Myocyte (in vitro differentiated cells): ENCODE results near the gene ITSN1. TPM values are rescaled to one million over a fixed set of nuclear protein-coding genes. Genes with fewer than 3 reads are reported as not detected.
"Not testable (repeated sequence)": the region's sequence is repeated elsewhere in the genome, so short reads cannot be mapped to it uniquely, and the experiment has no call there.

ENCODE experiments used
- DNase-seq: peaks from one replicate; pipeline ENCODE4 v3.0.0-alpha.2; 2012; ENCODE audit warnings: low read depth
- total RNA-seq: library from RNA; depleted of rRNA; stranded (reverse); fragments of >200 nt; gene quantifications from 2 replicates; pipeline ENCODE4 v1.2.3, GENCODE V29; 2014

The ITSN1 gene
- total RNA-seq, 1 donor from 2014 or later, result 32.2 TPM

DNA sequence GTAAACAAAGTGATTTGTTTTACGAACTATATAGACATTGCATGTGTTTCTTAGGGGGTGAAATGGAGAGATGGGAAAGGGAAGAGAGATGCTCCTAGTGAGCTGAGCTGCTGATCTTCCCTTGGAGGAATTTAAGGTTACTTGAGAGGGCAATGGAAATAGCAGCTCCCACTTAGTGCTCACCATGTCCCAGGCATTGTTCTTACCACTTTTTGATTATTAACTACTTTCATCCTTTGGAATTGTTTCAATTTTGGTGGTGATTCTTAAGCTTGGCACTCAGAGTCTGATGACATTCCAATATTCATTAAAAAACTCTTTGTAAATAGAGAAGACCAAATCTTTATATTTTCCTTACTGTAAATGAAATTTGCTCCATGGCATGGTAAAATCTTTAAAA is 124.9 kb downstream of the ITSN1 start:
- DNase-seq, result no peak

DNA sequence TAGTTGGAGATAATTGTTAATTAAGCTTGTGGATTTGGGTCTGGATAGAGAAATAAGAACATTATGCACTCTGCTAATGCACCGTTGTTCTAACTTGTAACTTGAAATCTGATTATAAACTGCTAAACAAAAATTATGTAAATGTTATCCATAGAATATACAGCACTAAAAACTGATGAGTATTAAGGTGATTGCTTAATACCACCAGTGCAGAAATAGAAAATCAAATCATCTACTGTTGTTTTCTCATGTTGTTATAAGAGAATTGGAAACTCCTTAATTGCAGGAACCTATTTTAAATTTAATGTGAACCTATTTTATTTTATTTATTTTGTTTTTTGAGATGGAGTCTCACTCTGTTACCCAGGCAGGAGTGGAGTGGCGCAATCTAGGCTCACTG is 125.7 kb downstream of the ITSN1 start:
- DNase-seq, result no peak

DNA sequence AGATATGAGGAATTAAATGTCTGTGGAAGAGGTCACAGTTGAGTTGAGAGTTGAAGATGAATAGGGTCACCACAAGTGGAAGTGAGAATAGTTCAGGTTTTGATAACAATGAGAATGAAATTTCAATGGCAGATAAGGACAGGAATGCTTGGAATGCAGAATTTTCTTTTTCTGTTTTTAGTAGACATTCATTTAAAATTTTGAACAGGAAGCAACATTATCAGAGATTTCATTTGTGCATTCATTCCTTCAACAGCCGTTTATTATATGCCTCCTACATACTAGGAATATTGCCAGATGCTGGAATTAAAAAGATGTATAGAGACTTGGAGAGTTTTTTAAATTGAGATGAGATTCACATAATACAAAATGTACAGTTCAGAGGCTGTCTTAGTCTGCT is 126.8 kb downstream of the ITSN1 start:
- no peak for DNase-seq

DNA sequence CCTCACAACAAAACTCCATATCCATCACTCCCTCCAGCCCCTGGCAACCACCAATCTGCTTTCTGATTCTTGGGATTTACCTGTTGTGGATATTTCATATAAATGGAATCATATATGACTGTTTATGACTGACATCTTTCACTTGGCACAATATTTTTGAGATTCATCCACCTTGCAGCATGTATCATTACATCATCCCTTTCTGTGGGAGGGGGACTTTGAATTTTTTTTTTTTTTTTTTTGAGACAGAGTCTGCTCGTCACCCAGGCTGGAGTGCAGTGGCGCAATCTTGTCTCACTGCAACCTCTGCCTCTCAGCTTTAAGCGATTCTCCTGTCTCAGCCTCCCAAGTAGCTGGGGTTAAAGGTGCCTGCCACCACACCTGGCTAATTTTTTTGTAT is 128.2 kb downstream of the ITSN1 start:
- no peak for DNase-seq

- DNase-seq, result no peak
Measured at GRCh38 chr21:33771976-33772375, 129.7 kb downstream of the ITSN1 start.

DNA sequence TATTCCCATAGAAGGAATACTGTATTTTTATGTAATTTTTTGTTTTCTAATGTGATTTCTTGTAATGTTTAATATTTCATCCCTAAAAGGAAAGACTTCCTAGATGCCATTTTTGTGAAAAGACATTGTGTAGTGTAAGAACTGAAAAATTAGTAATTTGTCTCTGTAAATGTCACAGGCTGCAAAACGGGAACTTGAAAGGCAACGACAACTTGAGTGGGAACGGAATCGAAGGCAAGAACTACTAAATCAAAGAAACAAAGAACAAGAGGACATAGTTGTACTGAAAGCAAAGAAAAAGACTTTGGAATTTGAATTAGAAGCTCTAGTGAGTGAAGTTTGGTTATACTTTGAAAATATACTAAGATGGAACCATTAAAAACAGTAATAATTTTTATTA is 132.2 kb downstream of the ITSN1 start:
- no peak for DNase-seq

- no peak for DNase-seq
Measured at GRCh38 chr21:33775100-33775828, 133.0 kb downstream of the ITSN1 start.

- DNase-seq, result peak; percentile 32
Measured at GRCh38 chr21:33780631-33781030, 138.3 kb downstream of the ITSN1 start.

DNA sequence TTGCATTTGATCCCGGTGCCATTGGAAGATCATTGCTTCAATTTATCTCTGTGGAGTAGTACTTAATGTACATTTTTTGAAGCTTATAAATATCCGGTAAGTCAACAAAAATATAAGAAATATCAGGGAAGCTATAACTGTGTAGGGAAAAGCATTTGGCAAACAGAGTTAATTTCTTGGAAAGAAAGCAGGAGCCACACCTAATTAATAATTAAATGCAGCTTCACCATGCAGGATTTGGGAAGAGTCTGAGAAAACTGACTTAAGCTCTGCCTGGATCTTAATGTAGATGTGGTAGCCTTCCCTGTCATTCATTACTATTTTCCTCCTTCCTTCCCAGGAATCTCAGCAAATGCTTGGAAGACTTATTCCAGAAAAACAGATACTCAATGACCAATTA is 138.8 kb downstream of the ITSN1 start:
- no peak for DNase-seq

- no peak for DNase-seq
Measured at GRCh38 chr21:33783187-33783979, 141.1 kb downstream of the ITSN1 start.

GRCh38 chr21:33787431-33787830 is 145.1 kb downstream of the ITSN1 start:
- no peak for DNase-seq

DNA sequence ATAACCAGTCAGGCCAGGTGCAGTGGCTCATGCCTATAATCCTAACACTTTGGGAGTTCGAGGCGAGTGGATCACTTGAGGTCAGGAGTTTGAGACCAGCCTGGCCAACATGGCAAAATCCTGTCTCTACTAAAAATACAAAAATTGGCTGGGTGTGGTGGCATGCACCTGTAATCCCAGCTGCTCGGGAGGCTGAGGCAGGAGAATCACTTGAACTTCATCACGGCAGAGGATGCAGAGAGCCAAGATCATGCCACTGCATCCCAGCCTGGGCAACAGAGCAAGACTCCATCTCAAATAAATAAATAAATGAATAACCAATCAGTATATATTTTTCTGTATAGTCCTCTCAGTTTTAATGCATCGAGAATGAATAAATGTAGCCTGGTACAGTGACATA is 146.1 kb downstream of the ITSN1 start:
- DNase-seq, result not testable (repeated sequence)

DNA sequence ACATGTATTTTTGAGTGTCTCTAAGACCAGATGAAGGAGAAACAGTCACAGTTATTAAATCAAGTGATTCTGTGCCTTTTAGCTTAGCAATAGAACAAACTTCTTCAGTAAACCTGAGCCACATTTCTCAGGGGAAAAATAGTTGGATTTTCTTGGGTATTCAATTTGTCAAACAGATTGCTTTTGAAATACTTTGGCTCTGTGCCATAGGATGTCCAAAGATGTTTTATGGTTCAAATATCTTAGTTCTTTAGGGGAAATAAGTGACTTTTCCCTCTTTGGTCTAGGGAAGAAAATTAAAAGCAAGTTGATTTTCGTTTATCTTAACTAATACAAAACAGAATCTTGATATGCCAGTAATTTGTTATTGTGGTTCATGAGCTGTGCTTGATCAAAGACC is 147.4 kb downstream of the ITSN1 start:
- peak; percentile 16 for DNase-seq

- DNase-seq, result no peak
Measured at GRCh38 chr21:33791073-33791472, 148.8 kb downstream of the ITSN1 start.

DNA sequence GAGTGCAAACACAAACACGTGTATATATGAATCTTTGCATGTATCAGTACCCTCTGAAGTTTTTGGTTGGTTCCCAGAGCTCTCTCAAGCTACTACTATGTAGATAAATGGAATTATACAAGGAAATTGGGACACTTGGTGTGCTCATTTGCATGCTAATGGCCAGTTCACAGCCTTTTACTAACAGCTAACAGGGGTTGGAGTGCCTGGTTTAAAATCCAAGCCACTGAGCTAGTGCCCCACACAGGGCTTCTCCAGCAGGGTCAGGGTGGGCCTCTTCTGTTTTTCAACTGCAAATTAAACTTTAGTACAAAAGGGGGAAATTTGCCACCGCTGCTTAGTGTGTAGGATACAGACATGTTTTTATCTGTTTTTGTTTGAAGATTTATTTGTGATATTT is 152.3 kb downstream of the ITSN1 start:
- no peak for DNase-seq

- DNase-seq, result no peak
Measured at GRCh38 chr21:33797565-33797964, 155.3 kb downstream of the ITSN1 start.

GRCh38 chr21:33799378-33800090 is 157.2 kb downstream of the ITSN1 start:
- no peak for DNase-seq

DNA sequence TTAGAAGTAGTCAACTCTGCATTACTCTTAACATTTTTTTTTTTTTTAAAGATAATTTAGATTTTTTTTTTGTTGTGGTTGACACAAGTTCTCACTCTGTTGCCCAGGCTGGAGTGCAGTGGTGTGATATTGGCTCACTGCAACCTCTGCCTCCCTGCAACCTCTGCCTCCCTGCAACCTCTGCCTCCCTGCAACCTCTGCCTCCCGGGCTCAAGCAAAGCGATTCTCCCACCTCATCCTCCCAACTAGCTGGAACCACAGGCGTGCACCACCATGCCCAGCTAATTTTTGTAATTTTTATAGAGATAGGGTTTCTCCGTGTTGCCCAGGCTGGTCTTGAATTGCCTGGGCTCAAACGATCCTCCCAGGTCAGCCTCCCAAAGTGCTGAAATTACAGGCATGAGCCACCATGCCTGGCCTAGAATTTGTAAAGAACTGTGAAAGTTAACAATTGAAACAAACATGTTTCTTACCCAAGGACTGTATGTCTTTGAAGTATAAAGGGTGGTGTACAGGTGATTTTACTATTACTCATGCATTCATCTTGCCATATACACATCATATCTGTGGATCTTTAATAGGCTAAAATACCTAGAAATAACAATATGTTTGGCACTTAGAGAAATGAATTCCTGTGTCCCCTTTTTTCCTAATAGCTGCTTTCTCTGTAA is 158.6 kb downstream of the ITSN1 start:
- no peak for DNase-seq

GRCh38 chr21:33801424-33802405 is 159.4 kb downstream of the ITSN1 start:
- peak; percentile 92 for DNase-seq

- DNase-seq, result no peak
Measured at GRCh38 chr21:33802481-33802880, 160.2 kb downstream of the ITSN1 start.
